ENCODE results near the gene RBP3.

The RBP3 gene

GRCh38 chr10:47397256-47397655 lies 49.1 kb downstream of the RBP3 start:
- no peak for DNase-seq (ENCODE audit: extremely low read depth, low read depth)
- no peak for TF ChIP-seq CTCF (IDR thresholded peaks at IDR 0.05; ENCODE audit: low read depth, low read length)

GRCh38 chr10:47400251-47400650 lies 52.1 kb downstream of the RBP3 start:
- DNase-seq (ENCODE audit: extremely low read depth, low read depth): no peak
- no peak for TF ChIP-seq CTCF (IDR thresholded peaks at IDR 0.05; ENCODE audit: low read depth, low read length)

- TF ChIP-seq CTCF (IDR thresholded peaks at IDR 0.05; ENCODE audit: low read depth, low read length): no peak
- no peak for DNase-seq (ENCODE audit: extremely low read depth, low read depth)
Observed at GRCh38 chr10:47400786-47401185, 52.6 kb downstream of the RBP3 start.

GRCh38 chr10:47401210-47401609 lies 53.0 kb downstream of the RBP3 start:
- DNase-seq (ENCODE audit: extremely low read depth, low read depth): no peak
- TF ChIP-seq CTCF (IDR thresholded peaks at IDR 0.05; ENCODE audit: low read depth, low read length): no peak

GRCh38 chr10:47401874-47402640 lies 53.9 kb downstream of the RBP3 start:
- TF ChIP-seq CTCF (IDR thresholded peaks at IDR 0.05; ENCODE audit: low read depth, low read length): no peak
- no peak for DNase-seq (ENCODE audit: extremely low read depth, low read depth)

GRCh38 chr10:47402641-47403301 lies 54.6 kb downstream of the RBP3 start:
- TF ChIP-seq CTCF (IDR thresholded peaks at IDR 0.05; ENCODE audit: low read depth, low read length): no peak
- peak; percentile 49 for DNase-seq (ENCODE audit: extremely low read depth, low read depth)
